VCaP (cell line): Measurements from ENCODE around the gene SHPK.
A peak's percentile ranks its signal among the peaks of the same experiment; 100 is the strongest.

Source experiments
- H3K27ac ChIP-seq: fragments of 450-650 bp; 2 replicates; pipeline ENCODE4 v1.5.1; 2017
- TF ChIP-seq, protein P1 (sequence below): fragments of 450-650 bp; conservative IDR thresholded peaks from 2 replicates; pipeline ENCODE4 v1.5.1; 2017; ENCODE audit warnings: mild to moderate bottlenecking, moderate library complexity

The SHPK gene

DNA sequence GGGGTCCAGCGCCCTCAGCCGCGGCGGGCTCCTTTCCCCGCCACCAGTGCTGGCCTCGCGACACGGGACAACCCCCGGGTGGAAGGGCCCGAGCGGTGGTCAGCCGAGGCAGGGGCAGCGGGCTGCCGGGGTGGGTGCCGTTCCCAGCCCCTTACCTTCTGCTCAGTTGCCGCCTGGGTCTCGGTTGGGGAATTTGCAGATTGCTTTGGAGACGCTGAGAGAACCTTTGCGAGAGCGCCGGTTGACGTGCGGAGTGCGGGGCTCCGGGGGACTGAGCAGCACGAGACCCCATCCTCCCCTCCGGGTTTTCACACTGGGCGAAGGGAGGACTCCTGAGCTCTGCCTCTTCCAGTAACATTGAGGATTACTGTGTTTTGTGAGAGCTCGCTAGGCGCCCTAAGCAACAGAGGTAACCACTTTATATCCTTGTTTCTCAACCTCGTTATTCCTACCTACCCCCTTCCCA is 891 bp upstream of the SHPK start:
- peak overlapping the region; percentile 97 for H3K27ac ChIP-seq

DNA sequence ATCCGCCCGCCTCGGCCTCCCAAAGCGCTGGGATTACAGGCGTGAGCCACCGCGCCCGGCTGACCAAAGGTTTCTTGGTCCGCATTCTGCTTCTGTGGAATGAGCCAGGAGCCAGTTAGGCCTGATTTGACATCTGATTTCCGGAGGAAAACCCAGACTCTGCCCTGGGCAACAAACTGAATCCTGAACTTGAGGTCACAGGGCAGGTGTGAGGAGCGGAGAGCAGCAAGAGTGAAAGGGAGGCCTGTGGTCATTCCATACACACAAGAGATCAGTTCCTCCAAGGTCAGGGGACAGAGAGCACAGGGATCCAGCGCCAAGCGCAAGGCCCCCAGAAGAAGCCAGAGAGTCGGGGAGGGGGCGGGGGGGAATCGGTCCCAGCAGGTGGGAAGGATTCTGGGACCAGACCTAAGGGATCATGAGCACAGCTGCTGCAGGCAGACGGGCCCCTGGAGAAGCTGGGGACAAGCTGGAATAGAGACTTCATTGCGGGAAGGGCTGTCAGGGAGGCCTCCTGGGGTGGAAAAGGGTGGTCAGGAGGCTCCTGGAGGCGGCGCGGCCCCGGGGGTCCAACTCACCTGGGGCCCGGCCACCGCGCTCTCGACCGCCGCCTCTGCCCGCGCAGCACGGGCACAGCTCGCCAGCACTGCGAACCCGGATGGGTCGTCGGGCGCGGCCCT is 436 bp downstream of the SHPK start:
- peak overlapping the region; percentile 97 for H3K27ac ChIP-seq
- TF ChIP-seq, protein P1, sequence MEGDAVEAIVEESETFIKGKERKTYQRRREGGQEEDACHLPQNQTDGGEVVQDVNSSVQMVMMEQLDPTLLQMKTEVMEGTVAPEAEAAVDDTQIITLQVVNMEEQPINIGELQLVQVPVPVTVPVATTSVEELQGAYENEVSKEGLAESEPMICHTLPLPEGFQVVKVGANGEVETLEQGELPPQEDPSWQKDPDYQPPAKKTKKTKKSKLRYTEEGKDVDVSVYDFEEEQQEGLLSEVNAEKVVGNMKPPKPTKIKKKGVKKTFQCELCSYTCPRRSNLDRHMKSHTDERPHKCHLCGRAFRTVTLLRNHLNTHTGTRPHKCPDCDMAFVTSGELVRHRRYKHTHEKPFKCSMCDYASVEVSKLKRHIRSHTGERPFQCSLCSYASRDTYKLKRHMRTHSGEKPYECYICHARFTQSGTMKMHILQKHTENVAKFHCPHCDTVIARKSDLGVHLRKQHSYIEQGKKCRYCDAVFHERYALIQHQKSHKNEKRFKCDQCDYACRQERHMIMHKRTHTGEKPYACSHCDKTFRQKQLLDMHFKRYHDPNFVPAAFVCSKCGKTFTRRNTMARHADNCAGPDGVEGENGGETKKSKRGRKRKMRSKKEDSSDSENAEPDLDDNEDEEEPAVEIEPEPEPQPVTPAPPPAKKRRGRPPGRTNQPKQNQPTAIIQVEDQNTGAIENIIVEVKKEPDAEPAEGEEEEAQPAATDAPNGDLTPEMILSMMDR = no peak

More for the DNA sequence above, 891 bp upstream of the SHPK start:
- TF ChIP-seq, protein P1 = no peak

DNA sequence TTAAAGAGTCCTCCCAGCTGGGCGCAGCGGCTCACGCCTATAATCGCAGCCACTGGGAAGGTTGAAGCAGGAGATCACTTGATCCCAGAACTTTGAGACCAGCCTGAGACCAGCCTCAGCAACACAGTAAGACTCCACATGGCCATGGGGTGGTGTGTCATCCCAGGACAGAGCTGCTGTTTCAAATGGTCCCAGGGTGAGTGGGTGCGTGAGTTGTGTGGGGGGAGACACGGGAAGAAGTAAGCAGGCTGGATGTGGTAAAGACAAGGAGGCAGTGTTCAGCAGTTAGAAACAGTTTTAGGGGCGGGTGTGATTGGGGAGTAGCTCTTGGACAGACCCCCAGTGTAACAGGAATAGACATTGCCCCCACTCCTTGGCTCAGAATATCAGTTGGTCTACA is 3.8 kb downstream of the SHPK start:
- TF ChIP-seq, protein P1 = no peak
- H3K27ac ChIP-seq = no peak overlapping the region

DNA sequence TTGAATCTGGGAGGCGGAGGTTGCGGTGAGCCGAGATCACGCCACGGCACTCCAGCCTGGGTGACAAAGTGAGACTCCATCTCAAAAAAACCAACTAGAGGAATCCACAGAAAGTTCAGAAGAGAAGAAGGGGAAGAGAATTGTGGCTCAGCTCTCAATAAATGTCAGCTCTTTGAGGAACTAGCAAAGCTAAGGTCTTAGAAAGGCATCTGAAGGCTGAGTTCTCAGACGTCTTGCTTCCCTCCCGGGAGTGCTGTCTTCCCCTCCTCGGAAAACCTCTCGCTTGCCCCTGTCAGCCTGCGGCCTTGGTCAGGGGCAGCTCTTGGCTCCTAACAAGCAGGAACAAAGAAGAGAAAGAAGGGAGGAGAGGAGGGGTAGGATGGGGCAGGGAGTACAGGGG is 5.3 kb downstream of the SHPK start:
- TF ChIP-seq, protein P1 = no peak

DNA sequence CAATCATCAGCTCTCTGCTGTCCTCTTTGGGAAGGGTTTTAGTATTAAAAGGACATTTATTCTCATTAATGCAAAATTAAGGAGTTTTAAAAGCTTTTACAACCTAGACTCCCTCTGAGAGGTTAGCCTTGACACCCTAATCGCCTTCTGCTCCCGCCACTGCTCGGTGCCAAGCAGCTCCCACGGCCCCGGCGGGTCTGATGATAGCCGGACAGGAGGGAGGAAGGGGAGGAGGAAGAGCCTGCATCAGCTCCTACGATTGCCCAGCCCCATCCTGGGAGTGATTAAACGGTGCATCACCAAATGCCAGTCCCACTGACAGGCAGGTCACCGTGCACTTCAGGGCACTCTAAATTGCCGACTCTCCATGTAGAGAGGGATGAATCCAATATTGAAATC is 8.3 kb downstream of the SHPK start:
- H3K27ac ChIP-seq = no peak overlapping the region
- TF ChIP-seq, protein P1 = no peak

More for the DNA sequence above, 5.3 kb downstream of the SHPK start:
- H3K27ac ChIP-seq = no peak overlapping the region

DNA sequence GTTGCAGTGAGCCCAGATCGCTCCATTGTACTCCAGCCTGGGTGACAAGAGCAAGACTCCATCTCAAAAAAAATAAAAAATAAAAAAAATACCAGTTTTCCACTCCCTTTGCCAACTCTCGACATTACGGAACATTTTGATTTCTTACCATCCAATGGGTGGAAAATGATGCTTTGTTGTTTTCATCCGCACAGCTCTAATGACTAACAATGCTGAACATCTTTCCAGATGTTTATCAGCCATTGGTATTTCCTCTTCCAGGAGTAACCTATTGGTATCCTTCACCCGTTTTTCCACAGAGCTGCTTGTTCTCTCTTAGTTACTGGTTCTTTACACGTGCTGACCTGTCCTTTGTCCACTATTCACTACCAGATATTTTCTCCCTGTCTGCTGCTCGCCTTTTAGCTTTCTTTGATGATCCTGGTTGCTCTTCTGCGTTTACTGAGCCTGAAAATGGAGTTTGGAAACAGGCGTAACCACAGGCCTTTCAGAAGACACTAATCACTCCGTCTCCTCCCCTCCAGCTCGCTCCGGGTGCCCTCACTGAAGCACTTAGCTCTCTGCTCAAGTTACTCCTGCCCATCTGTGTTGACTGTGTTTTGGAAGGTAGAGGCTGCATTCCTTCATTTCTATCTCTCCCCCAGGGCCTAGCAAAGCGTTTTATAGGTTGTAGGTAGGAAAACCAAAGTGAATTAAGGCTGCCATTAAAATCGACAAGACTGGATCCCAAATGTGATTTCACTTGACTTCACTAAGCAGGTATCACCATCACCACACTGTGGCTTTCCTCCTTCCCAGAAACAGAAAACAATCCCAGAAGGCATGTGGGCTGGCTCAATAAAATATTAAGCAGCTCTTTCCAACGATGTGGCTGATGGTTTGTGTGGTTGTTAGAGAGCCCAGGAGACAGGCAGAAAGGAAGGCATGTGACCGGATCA is 8.9 kb downstream of the SHPK start:
- TF ChIP-seq, protein P1 = no peak
- H3K27ac ChIP-seq = no peak overlapping the region

DNA sequence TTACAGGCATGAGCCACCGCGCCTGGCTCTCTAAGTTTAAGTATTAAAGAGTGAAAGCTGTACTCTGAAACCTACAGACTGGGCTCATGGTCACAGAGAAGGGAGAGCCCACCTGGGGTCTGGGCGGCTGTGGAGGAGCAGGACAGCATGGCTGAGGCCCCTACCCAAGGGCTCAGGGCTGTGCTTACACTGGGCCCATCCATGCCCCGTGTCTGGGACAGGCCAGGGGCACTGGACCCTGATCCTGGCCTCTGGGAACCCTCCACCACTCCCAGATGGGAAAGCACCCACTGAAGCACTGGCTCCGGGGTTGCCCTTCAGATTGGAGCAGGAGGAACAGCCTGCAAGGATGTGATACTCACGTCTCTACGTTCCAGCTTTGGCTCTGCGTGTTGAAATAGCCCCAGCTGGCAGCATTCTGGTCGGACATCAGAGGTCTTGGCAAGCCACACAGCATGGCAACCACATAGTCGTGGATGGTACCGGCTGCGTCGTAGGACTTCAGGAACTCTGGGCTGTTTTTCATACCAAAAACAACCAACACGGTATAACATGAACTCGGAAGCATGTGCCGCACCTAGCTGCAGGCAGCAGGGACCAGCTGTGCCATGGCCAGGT is 13.0 kb downstream of the SHPK start:
- H3K27ac ChIP-seq = no peak overlapping the region
- TF ChIP-seq, protein P1 = no peak
